Effector CD4-positive, alpha-beta T cell (primary cell): ENCODE measurements around the gene BABAM1.

Source experiments
- DNase-seq: peaks from one replicate; pipeline ENCODE4 v3.0.0-alpha.2; 2020
- total RNA-seq: gene quantifications from one replicate; lab custom pipeline; 2026; lab: John Stamatoyannopoulos, UW

The BABAM1 gene
- total RNA-seq = 12.6 reads per million, percentile 37 among the genes with 10 or more reads in this experiment

- peak; percentile 91 for DNase-seq
Observed at GRCh38 chr19:17266975-17267788, at the start of gene BABAM1. BABAM1 (plus strand) TSS chr19:17267443; CDS start chr19:17268807, 1,364 bp downstream.

- DNase-seq = no peak
Observed at GRCh38 chr19:17219286-17219685, 48.0 kb upstream of the BABAM1 start.

DNA sequence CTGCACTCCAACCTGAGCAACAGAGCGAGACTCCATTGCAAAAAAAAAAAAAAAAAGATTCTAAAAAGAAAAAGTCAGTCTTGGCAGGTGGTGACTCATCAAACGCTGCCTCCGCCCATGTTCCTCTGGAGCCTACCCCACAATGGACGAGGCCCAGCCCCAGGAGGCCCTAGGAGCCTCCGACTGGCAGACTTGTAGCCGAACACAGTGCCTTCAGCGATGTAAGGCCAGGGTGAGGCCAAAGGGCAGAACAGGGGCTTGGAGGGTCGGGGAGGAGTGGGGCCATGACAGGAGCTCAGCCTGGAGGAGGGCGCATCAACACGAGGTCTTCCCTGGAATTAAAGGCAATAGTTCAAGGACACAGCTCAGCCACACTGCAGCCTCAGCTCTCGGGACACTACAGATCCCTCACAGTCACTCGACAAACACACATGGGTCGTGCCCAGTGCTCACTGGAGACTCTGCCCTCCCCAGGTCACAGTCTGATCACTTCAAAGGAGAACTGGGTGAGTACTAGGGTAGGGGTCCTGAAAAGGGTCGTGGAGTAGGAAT is 47.0 kb upstream of the BABAM1 start:
- DNase-seq = no peak

GRCh38 chr19:17225053-17225452 is 42.2 kb upstream of the BABAM1 start:
- DNase-seq = no peak

GRCh38 chr19:17226002-17226933 is 41.0 kb upstream of the BABAM1 start, which contains the start of gene OCEL1:
OCEL1 (plus strand) TSS chr19:17226226; CDS start chr19:17226248, 22 bp downstream.
- DNase-seq = peak; percentile 96

DNA sequence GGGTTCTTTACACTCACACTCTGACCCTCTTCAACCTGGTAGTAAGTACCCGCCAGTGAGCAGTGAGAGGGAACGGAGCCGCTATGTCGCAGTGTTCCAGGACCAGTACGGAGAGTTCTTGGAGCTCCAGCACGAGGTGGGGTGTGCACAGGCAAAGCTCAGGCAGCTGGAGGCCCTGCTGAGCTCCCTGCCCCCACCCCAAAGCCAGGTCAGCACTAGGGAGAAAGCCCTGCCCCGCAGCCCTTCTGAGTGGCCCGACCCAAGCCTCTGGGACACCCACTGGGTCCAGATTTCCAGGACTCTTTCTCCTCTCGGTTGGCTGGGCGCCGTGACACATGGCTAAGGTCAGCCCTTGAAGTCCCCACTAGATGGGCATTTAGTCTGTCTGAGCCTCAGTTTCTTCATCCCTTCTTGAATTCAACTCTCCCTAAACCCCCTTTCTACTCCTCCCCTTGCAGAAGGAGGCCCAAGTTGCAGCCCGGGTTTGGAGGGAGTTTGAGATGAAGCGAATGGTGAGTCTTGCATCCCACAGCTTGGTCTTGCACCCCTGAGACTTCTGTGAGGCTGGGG is 39.4 kb upstream of the BABAM1 start:
- no peak for DNase-seq

GRCh38 chr19:17229890-17230289 is 37.4 kb upstream of the BABAM1 start:
- no peak for DNase-seq

DNA sequence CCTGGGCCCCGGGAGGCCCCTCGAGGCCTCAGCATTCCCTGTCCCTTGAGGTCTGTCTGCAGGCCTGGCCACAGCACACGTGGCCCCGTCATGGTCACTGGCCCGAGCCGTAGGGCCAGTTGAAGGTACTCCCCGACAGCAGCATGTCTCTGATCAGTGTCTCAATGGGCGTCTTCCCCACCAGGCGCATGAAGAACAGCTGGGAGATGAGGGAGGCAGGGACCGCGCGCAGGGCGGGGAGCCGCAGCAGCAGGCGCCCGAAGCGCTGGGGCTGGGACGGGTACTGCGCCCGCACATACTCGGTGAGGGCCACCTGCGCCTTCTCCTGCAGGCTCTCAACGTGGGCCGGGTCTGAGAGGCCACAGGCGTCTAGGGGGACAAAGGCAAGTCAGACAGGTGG is 35.0 kb upstream of the BABAM1 start:
- no peak for DNase-seq

- peak; percentile 35 for DNase-seq
Observed at GRCh38 chr19:17234911-17235299, 32.3 kb upstream of the BABAM1 start.

- peak; percentile 64 for DNase-seq
Observed at GRCh38 chr19:17235300-17235970, 31.8 kb upstream of the BABAM1 start.

DNA sequence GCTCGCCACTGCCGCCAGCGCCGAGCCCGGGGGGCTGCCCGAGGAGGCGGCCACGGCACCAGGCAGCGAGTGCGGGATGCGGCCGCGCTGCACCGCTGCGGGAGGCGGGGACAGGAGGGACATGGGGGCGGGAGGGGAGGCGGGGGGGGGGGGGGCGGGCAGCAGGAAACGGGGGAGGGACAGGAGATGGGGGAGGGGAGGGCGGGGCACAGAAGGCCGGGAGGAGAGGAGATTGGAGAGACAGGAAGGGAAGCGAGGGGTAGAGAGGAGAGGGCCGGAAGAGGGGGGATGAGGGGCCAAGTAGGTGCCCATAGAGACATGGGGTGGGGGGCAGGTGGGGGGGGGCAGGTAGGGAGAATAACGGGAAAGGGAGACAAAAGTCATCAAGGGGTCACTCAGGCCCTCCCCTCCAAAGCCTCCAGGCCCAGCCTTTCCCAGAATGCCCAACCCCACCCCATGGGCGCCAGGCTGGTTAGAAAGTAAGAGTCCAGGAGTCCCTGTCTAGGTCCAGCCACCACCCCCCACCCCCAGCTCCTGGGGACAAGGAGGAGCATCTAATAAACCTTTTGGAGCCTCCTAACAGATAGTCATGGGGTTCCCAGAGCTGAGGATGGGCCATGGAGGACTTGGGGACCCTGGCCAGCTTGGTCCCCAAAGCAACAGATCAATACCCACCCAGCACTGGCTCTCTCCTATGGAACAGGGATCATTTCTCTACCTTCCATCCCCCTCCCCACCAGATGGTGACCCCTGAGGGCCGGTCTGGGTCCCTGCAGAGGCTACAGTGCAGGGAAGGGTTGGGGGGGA is 31.1 kb upstream of the BABAM1 start:
- DNase-seq = no peak

GRCh38 chr19:17236811-17237543 is 30.3 kb upstream of the BABAM1 start:
- DNase-seq = no peak

DNA sequence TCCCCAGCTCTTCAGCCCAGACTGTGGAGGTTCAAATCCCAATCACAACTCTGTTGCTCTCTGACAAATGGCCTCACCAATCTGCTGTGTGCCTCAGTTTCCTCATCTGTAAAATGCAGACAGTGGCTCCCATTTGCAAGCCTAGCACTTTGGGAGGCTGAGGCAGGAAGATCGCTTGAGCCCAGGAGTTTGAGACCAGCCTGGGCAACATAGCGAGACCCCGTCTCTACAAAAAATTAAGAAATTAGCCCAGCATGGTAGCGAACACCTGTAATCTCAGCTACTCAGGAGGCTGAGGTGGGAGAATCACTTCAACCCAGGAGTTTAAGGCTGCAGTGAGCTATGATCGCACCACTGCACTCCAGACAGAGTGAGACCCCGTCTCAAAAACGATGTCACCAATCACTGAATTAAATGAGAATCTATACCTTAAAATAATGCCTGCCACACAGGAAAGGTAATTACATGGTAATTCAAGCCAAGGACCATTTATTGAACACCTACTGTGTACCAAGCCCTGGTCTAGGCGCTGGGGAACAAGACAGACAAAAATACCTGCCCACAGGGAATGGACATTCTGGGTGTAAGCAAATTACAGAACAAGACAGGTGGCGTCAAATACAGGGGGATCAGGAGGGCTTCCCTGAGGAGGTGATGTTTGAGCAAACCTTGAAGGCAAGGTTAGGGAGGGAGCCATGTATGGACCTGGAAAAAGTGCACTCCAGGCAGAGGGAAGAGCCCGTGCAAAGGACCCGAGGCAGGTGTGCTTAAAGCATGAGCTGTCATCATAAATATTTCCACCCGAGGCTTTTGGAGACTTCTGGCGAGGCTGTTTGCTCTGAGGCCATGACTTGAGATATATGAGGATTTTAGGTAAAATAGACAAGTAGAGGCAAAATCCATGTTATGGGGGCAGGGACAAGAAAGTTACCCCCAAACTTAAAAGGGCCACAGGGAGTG is 29.2 kb upstream of the BABAM1 start:
- DNase-seq = no peak

GRCh38 chr19:17240062-17240752 is 27.0 kb upstream of the BABAM1 start:
- no peak for DNase-seq

DNA sequence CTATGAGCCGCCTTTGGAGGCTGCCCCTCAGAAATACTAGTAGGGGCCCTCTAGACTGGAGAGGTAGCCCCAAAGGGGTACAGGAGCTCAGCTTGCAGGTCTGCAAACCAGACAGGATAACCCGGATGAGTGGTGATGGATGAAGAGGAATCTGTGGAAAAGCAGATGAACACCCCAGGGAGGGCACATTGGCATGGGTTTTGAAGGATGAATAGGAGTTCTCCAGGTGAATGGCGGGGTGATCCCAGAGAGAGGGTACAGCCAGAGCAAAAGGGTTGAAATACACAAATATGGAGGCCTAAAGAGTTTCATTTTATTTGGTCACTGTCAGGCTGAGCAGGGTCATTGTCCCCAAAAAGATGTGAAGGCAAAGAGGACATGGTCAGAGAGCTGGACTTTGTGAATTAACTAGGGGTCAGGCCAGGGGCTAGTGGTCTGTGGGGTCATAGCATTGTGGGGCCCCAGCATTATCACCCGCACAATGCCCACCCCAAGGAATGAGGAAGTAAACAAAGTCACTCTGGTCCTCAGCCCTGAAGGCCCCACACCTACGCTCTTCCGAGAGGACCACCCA is 26.3 kb upstream of the BABAM1 start:
- DNase-seq = no peak

DNA sequence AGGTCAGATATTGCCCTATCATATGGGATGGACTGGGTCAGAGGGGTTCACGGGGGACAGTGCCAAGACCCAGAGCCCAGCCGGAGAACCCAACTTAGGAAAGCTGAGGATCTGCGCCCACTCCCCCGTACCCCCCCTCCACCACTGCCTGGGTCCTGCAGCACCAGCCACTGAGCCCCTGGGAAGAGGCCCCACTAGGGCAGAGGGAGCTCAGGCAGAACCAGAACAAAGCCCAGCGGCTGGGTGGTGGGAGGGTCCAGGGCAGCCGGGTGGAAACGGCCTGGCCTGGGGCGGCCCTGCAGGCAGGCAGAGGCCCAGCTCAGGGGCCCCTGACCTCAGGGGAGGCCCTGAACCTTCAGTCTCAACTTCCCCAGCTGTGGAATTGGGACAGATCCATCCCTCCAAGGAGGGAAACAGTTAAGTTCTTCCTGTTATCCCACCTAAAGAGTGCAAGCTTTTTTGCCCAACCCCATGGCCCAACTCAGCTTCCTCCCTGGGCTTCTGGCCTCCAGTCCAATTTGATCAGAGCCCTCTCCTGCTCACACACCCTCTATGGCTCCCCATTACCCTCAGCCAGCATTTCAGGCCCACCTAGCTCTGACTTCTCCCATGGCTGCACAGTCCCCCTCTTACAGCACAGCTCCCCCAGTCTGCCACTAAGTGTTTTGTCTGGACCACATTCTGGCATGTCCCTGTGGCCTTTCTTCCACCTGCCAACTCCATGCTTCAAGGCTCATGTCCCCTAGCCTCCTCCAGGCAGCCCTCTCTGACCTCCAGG is 24.6 kb upstream of the BABAM1 start:
- DNase-seq = no peak

- no peak for DNase-seq
Observed at GRCh38 chr19:17243211-17243829, 23.9 kb upstream of the BABAM1 start.
